LHCN-M2 (cell line): Measurements from ENCODE around the gene CAMSAP1. TPM values are rescaled to one million over a fixed set of nuclear protein-coding genes. Genes with fewer than 3 reads are reported as not detected.
A peak's percentile ranks its signal among the peaks of the same experiment; 100 is the strongest.
"Not testable (repeated sequence)": the region's sequence is repeated elsewhere in the genome, so short reads cannot be mapped to it uniquely, and the experiment has no call there.

Experiments
- DNase-seq: peaks from one replicate; pipeline ENCODE4 v3.0.0-alpha.2; 2012; ENCODE audit warnings: low read depth
- polyA plus RNA-seq: library from polyadenylated mRNA; unstranded; fragments of >200 nt; gene quantifications from one replicate; pipeline ENCODE4 v1.2.1, GENCODE V29; 2012; ENCODE audit warnings: missing spikeins
- total RNA-seq: library from RNA; depleted of rRNA; stranded (reverse); fragments of >200 nt; gene quantifications from 2 replicates; pipeline ENCODE4 v1.2.3, GENCODE V29; 2014; rRNA removed

Gene CAMSAP1, protein sequence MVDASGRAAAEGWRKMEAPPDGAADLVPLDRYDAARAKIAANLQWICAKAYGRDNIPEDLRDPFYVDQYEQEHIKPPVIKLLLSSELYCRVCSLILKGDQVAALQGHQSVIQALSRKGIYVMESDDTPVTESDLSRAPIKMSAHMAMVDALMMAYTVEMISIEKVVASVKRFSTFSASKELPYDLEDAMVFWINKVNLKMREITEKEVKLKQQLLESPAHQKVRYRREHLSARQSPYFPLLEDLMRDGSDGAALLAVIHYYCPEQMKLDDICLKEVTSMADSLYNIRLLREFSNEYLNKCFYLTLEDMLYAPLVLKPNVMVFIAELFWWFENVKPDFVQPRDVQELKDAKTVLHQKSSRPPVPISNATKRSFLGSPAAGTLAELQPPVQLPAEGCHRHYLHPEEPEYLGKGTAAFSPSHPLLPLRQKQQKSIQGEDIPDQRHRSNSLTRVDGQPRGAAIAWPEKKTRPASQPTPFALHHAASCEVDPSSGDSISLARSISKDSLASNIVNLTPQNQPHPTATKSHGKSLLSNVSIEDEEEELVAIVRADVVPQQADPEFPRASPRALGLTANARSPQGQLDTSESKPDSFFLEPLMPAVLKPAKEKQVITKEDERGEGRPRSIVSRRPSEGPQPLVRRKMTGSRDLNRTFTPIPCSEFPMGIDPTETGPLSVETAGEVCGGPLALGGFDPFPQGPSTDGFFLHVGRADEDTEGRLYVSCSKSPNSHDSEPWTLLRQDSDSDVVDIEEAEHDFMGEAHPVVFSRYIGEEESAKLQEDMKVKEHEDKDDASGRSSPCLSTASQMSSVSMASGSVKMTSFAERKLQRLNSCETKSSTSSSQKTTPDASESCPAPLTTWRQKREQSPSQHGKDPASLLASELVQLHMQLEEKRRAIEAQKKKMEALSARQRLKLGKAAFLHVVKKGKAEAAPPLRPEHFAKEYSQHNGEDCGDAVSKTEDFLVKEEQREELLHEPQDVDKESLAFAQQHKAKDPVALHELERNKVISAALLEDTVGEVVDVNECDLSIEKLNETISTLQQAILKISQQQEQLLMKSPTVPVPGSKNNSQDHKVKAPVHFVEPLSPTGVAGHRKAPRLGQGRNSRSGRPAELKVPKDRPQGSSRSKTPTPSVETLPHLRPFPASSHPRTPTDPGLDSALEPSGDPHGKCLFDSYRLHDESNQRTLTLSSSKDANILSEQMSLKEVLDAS (N-terminal part only)
- 30.1 and 32.0 TPM in 2 replicates for total RNA-seq
- polyA plus RNA-seq = 11.1 TPM

DNA sequence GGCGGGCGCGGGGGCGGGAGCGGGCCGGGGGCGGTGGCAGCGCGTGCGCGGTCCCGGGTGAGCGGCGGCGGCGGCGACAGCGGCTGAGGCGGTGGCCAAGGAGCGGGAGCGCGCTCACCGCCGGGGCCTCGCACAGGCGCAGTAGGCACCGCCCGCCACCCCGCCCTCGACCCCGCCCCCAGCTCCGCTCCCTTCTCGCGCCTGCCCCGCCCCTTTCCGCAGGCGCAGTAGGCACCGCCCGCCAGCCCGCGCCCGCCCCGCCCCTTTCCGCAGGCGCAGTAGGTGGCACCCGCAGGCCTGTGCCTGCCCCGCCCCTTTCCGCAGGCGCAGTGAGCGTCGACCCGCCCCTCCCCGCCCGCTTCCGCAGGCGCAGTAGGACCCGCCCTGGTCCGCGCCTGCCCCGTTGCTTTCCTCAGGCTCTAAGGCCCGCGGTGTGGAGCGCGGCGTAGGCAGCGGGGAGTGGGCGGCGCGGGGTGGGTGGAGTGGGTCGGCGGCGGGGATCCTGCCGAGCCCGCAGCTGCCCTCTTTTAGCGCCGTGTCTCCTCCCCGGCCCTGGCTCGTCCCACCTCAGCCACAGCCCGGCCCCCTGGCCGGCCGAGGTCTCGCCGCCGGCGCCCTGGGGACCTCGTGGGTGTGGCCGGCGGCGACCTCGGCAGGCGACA is at the start of gene CAMSAP1:
TSS of gene CAMSAP1 (minus strand) at position 116 of the 662 bp plus-strand sequence. CDS start 387 bp downstream, outside the sequence.
- peak; percentile 89 for DNase-seq

DNA sequence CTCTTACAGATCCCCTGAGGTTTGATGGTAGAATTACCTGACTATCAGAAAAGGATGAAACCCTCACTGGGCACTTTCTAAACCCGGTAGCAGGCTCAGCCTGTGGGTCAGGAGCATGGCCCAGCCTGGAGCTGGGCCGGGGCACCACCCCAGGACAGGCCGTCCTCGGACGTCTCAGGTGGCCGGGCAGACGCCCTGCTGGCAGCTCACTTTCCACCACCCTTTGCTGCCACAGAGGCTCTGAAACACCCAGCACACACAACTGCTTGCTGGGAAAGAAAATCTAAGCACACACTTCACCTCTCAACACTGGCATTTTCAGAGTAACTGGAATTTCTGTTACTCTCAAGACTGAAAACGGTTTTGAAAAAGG is 49.4 kb upstream of the CAMSAP1 start:
- DNase-seq = no peak

DNA sequence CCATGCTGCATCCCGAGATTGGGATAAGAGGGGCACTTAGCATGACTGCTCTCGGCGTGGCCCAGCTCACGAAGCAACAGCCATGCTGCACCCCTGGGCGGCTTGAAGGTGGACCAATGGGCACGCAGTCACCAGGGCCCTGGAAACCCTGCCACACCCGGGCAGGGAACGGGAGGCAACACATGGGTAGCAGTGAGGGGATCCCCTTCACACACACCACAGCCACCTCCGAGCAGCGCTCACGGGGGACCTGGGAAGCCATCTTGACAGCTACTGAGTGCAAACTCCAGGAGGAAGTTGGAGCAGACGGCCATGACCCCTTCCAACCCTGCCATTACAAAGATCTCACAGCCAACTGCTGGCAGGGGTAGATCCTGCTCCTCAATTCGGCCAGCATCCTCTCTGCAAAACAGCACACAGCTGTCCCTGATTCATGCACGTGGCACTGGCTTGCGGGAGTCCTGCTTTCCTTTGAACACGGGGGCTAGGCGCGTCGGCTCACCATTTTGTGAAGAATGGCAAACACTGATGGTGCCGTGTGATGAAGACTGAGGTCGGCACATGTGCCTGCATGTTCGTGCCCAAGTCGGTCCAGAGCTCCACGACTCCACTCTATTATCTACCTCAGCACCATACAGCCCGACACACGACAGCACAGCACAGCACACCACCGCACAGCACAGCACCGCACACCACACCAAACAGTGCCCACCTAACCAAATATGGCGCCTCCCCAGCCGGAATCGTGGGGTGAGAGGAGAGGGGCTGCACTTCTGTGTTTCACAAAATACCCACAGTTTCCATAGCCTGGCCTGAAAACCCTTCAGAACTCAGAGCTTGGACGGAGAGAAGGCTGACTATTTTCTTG is 48.8 kb upstream of the CAMSAP1 start:
- DNase-seq = no peak

DNA sequence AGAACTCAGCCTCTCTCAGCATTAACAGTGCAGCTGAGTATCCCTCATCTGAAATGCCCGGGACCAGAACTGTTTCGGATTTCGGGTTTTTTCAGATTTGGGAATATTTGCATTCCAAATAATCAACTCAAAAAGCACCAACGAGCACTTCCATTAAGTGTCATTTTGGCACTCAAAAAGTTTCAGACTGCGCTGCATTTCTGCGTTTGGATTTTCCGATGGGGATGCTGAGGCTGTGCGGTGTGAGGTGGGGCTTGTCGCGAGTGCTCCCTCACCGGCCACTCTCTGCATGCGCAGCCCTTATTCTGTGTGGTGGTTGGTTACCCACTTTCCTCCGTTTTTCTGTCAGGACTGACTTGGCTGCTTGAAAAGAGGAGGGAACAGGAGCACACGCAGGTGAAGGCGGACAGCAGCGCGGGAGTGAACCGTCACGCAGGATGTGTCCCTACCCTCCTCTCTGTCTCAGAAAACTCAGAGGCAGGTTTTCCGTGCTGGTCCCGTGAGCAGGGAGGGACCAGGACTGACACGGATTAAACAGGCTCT is 45.4 kb upstream of the CAMSAP1 start:
- no peak for DNase-seq

DNA sequence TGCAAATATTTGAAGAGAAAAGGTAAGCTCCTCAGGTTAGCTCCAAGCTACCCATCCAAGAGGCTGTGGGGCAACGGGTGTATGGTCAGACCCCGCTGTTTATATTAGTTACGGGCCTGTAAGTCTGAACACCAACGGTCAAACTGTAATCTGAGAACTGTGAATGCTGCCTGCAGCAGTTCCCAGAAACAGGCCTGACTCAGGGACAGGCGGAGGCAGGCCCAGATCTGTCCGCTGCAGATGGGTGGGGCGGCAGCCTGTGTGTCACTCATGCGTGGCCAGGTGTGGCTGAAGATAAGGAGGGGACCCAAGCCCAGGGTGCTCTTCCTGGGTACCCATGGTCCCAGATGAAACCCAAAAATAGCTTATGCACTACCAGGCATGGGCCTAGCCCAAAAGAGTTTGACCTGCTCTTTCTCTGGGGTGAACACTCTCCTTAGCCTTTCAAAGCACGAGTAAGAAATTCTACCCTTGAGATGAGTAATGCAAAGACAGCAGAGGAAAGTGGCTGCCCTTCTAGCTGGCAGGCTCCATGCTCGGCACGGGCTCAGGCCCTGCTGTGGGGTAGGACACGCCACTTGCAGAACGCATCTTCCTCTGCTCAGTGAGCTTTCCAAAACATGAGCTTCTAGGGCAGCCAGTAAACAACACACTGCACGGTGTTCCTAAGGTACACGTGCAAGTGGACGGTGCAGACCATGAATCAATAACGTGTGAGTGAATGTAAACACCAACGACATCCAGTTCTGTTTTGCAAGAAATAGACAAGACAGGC is 44.7 kb upstream of the CAMSAP1 start:
- DNase-seq = peak; percentile 93

DNA sequence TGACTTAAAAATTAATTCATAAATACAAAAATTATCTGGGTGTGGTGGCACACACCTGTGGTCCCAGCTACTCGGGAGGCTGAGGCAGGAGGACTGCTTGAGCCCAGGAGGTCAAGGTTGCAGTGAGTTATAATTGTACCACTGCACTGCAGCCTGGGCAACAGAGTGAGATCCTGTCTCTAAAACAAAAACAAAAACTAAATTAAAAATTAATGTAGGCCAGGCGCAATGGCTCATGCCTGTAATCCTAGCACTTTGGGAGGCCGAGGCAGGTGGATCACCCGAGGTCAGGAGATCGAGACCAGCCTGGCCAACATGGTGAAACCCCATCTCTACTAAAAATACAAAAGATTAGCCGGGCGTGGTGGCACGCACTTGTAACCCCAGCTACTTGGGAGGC is 44.0 kb upstream of the CAMSAP1 start:
- not testable (repeated sequence) for DNase-seq

DNA sequence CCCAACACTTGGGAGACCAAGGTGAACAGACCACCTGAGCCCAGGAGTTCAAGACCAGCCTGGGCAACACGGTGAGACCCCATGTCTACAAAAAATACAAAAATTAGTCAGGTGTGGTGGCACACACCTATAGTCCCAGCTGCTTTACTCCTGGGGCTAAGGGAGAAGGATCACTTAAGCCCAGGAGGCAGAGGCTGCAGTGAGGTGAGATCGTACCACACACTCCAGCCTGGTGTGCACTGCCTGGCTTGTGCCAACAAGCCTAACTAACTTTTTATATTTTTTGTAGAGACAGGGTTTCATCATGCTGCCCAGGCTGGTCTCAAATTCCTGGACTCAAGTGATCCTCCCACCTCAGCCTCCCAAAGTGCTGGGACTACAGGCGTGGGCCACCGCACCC is 43.5 kb upstream of the CAMSAP1 start:
- not testable (repeated sequence) for DNase-seq

DNA sequence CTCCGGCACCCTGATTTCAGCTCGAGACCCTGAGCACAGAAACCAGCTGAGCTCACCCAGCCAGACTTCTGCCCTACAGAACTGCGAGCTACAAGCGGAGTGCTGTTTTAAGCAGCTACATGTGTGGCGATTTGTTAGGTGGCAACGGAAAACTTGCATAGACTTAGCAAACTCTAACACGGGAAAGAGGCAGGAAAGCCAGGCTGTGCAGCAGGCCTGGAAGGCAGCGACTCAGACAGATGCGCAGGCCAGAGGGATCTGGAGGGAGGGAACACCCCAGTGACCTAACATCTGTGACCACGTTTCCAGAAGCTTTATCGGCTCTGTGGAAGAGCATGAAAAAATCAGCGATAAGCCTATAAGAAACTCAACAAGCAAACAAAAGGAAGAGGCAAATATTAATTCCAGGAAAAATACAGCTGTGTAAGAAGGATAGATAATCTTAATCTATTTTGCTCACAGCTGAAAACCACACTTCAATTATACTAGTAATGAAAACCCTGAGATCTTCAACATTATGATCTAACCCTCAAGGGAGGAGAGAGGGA is 42.9 kb upstream of the CAMSAP1 start:
- DNase-seq = peak; percentile 14

DNA sequence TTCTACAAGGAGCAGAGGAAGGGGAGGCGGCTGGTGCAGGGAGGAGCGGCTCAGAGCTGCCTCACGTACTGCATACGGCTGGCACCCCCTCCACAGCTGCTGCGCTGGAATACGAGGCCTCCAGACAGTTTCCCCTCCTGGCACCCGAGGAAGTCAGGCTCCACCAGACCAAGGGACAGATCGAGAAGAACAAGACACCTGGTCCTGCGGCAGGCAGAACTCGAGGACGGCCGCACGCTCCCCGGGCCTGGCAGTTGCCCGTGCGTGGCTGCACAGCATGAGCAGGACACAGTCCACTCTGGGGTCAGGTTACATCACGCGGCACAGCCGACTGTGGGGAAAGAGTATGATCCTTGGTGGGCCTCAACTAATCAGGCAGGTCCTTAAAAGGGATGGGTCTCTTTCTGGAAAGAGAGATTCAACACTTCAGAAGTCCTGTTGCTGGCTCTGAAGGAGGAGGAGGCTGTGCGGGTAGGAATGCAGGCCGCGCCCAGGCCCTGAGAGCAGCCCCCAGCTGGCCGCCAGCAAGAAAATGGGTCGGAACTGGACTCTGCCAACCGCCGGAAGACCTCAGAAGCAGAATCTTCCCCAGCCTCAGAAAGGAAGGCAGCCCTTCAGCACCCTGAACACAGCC is 42.3 kb upstream of the CAMSAP1 start:
- no peak for DNase-seq

DNA sequence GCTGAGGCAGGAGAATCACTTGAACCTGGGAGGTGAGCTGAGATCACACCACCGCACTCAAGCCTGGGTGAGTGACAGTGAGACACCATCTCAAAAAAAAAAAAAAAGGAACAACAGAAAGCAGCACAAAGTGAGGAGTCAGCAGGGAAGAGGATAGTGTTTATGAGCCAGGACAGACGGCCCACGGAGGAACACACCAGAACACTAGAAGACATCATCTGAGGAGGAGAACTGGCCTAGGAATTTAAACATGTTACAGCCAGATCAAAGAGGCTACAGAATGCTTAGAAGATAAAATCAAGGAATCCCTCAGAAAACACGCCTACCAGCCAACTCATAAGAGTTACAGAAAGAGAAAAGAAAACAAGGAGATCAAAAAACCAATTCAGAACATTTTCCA is 41.6 kb upstream of the CAMSAP1 start:
- no peak for DNase-seq

DNA sequence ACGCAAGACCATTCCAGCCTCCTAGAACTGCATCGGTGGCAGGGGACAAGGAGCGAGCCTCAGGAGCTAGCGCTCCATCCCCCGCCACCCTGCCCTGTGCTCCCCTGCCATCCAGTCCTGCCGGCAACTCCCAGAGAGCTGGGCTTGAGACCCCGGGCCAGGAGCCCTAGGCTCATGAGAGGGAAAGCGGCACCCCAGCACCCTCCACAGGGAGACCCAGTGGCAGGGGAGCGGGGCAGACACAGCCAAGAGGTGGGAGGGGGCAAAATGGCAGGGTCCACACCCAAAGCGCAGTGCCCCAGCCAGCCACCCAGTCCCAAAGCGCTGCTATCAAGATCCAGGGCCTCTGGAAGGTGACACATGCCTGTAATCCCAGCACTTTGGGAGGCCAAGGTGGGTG is 41.1 kb upstream of the CAMSAP1 start:
- no peak for DNase-seq

DNA sequence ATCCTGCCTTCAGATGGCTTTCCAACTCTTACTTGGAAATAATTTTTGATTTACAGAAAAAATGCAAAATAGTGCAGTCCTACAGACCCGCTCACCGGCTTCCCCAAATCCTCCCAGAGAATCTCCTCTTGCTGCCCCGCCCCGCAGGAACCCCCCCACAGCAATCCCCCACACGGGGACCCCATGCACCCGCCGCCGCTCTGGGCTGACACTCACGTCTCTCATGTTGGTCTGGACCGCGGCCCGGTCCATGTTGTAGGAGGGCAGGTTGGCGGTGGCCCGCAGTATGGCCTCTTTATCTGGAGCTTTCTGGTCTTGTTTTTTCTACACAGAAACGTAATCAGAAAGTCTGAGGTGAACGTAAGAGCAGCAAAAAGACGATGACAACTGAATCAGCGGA is 40.2 kb upstream of the CAMSAP1 start:
- DNase-seq = no peak

DNA sequence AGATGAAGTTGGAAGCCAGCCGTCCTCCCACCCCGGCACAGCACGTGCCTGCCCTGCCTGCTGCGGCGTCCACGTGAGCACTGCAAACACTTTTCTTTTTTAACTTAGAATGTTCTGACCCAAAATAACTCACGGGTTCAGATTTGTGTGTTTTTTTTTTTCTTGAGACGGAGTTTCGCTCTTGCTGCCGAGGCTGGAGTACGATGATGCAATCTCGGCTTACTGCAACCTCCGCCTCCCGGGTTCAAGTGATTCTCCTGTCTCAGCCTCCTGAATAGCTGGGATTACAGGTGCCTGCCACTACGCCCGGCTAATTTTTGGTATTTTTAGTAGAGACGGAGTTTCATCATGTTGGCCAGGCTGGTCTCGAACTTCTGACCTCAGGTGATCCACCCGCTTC is 39.8 kb upstream of the CAMSAP1 start:
- DNase-seq = not testable (repeated sequence)

DNA sequence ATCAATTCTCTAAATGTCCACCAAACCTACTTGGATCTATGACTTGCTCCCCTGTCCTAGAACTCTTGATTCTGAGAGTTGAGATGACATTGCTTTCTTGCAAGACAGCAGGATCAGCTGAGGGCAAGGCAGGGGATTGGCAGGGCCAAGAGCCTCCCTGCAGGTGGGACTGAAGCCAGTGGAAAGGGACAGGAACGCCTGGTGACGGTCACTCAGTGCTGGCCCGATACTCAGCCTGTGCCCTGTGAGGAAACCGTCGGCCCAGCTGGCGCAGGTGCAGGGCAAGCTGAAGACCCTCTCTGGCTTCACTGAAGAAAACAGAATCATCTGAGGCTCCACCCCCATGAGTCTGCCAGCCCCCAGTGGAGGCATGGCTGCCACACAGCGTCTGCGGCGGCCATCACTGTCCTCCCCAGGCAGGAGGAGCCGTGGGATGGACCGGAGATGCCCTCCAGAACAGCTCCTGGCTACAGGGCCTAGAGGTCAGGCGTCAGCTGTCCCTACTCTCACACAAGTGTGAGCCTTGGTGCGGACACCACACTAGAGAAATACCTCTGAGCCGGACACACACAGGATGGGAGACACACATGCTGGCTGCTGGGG is 39.1 kb upstream of the CAMSAP1 start:
- DNase-seq = no peak

DNA sequence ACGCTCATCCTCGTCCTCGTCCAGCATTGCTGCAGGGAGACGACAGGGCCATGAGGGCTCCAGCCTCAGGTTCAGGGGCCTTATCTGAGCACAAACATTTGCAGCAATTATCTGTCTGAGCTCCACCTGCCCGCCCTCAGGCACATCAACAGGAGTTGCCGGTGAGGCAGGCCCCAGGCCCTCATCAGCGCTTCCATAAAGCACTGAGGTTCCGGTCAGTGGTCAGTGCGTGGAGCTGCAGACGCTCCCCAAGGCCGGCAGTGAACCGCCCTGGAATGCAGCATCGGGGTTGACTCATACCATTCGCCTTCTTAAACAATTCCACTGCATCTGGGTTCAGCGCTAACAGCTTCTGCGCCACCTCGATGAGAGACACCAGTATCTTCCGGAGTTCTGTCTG is 38.6 kb upstream of the CAMSAP1 start:
- no peak for DNase-seq

DNA sequence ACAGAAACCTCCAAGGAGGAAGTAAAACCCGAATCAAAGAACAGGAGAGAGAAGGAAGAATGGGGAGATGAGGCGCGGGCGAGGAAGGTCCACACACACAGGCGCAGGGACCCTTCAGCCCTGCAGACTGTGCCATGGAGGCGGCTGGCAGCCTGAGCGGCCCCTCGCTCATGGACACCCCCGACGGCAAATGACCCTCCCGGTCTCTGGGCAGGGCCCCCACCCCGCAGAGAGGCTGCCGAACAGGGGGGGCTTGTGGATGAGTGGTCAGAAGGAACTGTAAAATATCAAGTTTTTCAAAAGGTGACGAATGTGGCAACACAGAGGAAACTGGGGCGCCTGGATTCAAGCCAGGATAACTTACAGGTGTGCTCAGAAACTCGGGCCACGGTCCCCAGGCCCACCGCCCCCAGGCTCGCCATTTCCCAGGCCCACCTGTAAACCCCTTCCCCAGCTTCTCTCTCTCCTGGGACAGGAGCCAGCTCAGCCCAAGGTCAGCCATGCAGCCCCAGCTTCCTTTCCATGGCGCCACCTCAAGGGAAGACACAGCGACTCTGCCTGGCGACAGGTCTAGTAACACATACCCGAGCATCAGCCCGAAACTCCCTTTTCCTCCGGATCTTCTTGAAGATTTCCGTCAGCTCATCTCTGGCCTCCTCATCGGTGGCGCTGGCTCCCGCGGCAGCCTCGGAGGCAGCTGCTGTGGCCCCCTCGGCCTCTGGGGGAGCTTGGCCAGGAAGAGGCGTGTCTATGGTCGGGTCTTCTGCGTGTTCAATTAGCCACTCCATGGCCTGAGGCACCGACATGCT is 37.3 kb upstream of the CAMSAP1 start:
- DNase-seq = no peak

DNA sequence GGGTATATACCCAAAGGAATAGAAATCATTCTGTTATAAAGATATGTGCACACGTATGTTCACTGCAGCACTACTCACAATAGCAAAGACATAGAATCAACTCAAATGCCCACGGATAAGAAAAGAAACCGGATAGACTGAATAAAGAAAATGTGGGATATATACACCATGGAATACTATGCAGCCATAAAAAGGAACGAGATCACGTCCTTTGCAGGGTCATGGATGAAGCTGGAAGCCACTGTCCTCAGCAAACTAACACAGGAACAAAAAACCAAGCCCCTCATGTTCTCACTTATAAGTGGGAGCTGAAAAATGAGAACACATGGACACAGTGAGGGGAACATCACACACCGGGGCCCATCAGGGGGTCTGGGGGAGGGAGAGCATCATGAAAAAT is 36.3 kb upstream of the CAMSAP1 start:
- not testable (repeated sequence) for DNase-seq
